Erythroblast (primary cell): Measurements from ENCODE around the gene GZMM.

ENCODE experiments used
- DNase-seq, 2 experiments: peaks; one replicate each; lab custom pipeline; 2025; lab: John Stamatoyannopoulos, UW
- GATA1 ChIP-seq: IDR thresholded peaks from 2 replicates; pipeline ENCODE4 v1.6.1; 2011; ENCODE audit warnings: low read depth, mild to moderate bottlenecking, control low read depth, low read length, moderate library complexity
- POLR2A ChIP-seq: IDR thresholded peaks from 2 replicates; pipeline ENCODE4 v1.6.1; 2011; ENCODE audit warnings: mild to moderate bottlenecking, low read length

The GZMM gene

GRCh38 chr19:548886-549830 is 5.3 kb downstream of the GZMM start:
- TF ChIP-seq POLR2A: no peak
- no peak for TF ChIP-seq GATA1
- DNase-seq: no peak

- no peak for TF ChIP-seq POLR2A
- TF ChIP-seq GATA1: no peak
- no peak for DNase-seq
Observed at GRCh38 chr19:554817-555216, 11.0 kb downstream of the GZMM start.

- TF ChIP-seq POLR2A (no peak), GATA1 (no peak)
- DNase-seq: no peak
Observed at GRCh38 chr19:555474-555808, 11.6 kb downstream of the GZMM start.

- DNase-seq: peak; percentile 55 to 58
- TF ChIP-seq POLR2A: no peak
- no peak for TF ChIP-seq GATA1
Observed at GRCh38 chr19:556611-557382, 12.9 kb downstream of the GZMM start.

GRCh38 chr19:558770-559439 is 15.1 kb downstream of the GZMM start:
- TF ChIP-seq GATA1 (no peak), POLR2A (no peak)
- DNase-seq: no peak

- DNase-seq: no peak
- no peak for TF ChIP-seq POLR2A
- no peak for TF ChIP-seq GATA1
Observed at GRCh38 chr19:560121-560520, 16.3 kb downstream of the GZMM start.

GRCh38 chr19:566403-566802 is 22.6 kb downstream of the GZMM start:
- DNase-seq: peak; percentile 51 to 52
- no peak for TF ChIP-seq POLR2A
- TF ChIP-seq GATA1: no peak

GRCh38 chr19:566844-567243 is 23.0 kb downstream of the GZMM start:
- DNase-seq: no peak
- TF ChIP-seq POLR2A (no peak), GATA1 (no peak)

- no peak for TF ChIP-seq GATA1
- no peak for TF ChIP-seq POLR2A
- DNase-seq: no peak
Observed at GRCh38 chr19:567296-567900, 23.5 kb downstream of the GZMM start.

GRCh38 chr19:570251-570686 is 26.4 kb downstream of the GZMM start:
- DNase-seq: no peak
- TF ChIP-seq POLR2A (no peak), GATA1 (no peak)

GRCh38 chr19:570937-571565 is 27.2 kb downstream of the GZMM start:
- TF ChIP-seq POLR2A (peak; percentile 55), GATA1 (no peak)
- DNase-seq: peak; percentile 81 to 83

- DNase-seq: peak; percentile 79 to 80
- TF ChIP-seq GATA1 (no peak), POLR2A (no peak)
Observed at GRCh38 chr19:571566-571974, 27.7 kb downstream of the GZMM start.
